Measurements from ENCODE around the gene P2RX6.

The P2RX6 gene

GRCh38 chr22:21012446-21013407 lies 2.2 kb upstream of the P2RX6 start:
- DNase-seq (ENCODE audit: low read depth) = no peak

DNA sequence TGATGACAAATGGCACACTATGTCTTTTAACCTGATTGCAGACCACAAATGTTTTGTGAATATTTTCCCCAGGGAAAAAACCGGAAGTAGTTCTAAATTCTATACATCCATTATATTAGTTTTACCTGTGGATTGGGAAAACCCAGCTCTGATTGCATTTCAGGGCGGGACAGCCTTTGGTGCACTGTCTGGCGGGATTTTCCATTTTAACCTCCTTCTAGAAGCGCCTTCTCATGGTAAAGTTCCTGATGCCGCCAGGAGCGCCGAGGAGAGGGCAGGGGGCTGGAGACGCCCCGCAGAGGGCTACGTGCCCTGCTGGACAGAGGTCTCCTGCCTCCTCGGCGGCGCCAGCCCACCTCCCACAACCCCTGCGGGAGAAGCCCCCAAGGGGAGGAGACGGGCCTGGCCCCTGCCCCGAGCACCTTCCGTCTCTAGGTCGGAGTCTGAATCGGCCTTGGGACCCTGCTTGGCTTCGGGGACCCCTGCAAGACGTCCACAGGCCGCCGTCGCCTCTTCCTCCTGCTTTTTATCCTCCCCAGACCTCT lies 1.2 kb upstream of the P2RX6 start:
- no peak for DNase-seq (ENCODE audit: low read depth)

GRCh38 chr22:21014202-21014725 lies 701 bp upstream of the P2RX6 start:
- DNase-seq (ENCODE audit: low read depth) = peak; percentile 79

GRCh38 chr22:21015466-21016006 lies 571 bp downstream of the P2RX6 start:
- no peak for DNase-seq (ENCODE audit: low read depth)

DNA sequence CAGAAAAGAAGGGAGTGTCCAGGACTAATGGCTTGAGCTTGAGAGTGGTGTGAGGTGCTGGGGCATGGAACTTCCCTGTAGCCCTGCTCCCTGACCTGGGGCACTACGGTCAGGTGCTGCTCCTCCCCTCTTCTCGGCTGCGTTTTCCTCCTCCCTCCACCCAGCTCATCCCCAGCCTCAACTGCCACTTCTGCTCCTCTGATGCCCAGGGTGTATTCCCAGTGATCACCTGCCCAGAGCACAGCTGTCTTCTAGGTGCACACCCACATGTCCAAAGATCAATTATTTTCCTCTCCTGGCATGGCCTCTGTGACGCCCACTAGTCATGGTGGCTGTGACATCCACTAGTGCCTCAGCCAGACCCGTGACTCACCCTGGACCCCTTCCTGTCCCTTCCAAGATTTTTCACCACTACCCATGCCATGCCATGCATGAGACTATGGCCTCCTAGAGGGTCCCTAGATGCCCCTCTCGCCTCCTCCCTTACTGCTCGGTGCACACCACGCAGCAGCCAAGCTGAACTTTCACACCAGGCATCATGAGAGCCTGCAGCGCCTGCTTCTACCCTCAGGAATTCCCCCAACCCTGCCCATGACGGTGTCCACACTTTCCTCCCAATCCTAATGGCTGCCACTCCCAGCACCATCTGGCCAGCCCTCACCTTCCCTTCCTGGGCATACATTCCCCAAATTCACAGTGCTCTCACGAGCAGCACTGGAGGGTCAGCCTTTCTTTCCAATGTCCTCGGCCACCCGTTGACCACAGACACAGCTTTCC lies 1.9 kb downstream of the P2RX6 start:
- DNase-seq (ENCODE audit: low read depth) = no peak

DNA sequence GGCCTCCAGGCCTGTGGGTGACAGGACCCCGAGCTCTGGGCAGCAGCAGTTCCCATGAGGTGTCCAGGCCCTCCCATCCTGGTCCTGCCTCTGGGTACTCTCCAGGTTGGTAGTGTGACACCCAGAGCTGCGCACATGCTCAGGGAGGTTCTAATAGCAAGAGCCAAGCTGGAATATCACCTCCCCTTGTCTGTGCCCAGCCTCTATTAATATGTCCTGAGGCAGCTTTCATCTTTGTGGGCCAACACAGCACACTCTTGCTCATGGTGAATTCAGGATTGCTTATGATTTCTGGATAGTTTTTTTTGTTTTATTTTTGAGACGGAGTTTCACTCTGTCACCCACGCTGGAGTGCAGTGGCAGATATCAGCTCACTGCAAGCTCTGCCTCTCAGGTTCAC lies 3.3 kb downstream of the P2RX6 start:
- no peak for DNase-seq (ENCODE audit: low read depth)

GRCh38 chr22:21020802-21021429 lies 6.0 kb downstream of the P2RX6 start:
- DNase-seq (ENCODE audit: low read depth) = no peak

DNA sequence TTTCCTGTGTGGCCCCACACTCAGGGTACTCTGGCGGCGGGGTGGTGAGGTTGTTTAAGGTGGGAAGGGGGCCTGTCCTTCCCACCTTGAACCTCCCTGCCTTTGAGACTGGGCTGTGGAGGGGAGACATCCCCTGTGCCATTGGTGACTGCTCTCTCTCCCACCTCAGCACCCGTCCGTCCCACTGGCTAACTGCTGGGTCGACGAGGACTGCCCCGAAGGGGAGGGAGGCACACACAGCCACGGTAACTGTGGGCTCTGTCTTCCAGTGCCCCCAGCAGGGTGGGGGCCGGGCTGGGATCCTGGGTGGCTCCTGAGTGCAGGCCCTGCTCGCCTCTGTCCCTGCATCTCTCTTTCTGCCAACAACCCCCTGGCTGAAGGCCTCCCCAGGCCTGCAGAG lies 7.5 kb downstream of the P2RX6 start:
- no peak for DNase-seq (ENCODE audit: low read depth)

- no peak for DNase-seq (ENCODE audit: low read depth)
Measured at GRCh38 chr22:21022955-21023614, 8.1 kb downstream of the P2RX6 start.

DNA sequence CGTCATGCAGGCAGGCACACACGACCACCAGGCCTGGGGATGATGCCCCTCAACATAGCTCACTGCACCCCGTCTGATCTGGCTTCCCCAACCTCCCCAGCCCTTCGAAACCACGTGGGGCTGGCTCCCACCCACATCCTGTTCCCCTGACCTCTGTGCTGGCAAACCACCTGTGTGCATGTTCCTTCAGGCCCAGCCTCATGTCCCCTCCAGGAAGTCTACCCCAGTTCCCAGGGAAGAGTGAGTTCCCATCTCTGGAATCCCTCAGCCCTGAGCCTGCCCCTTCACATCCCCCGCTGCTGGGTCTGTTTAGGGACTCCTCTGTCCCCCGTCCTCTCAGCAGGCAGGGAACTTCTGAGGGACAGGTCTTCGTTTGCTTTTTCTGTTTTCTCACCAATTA lies 10.3 kb downstream of the P2RX6 start:
- no peak for DNase-seq (ENCODE audit: low read depth)

DNA sequence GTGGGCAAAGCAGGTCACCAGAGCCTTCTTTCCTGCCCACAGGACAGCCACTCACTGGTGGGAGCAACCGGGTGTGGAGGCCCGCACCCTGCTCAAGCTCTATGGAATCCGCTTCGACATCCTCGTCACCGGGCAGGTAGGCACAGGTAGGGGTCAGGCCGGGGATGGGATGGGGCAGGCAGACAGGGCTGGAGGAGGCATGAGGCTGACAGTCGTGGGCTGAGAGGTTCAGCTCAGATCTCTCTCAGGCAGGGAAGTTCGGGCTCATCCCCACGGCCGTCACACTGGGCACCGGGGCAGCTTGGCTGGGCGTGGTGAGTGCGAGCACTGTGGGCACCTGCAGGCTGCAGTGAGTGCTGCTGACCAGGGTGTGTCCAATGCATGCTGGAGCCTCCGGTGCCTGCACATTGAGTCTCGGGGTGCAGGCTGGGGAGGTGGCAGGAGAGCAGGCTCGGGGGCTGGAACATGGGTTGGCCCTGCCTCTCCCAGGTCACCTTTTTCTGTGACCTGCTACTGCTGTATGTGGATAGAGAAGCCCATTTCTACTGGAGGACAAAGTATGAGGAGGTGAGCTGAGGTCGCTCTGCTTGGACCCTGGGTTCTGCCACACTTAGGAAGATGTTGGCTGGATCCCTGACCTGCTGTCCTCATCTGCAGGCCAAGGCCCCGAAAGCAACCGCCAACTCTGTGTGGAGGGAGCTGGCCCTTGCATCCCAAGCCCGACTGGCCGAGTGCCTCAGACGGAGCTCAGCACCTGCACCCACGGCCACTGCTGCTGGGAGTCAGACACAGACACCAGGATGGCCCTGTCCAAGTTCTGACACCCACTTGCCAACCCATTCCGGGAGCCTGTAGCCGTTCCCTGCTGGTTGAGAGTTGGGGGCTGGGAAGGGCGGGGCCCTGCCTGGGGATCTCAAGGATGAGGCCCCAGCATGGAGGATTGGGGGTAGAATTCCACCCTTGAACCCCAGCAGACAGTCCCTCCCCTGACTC lies 11.1 kb downstream of the P2RX6 start:
- no peak for DNase-seq (ENCODE audit: low read depth)

DNA sequence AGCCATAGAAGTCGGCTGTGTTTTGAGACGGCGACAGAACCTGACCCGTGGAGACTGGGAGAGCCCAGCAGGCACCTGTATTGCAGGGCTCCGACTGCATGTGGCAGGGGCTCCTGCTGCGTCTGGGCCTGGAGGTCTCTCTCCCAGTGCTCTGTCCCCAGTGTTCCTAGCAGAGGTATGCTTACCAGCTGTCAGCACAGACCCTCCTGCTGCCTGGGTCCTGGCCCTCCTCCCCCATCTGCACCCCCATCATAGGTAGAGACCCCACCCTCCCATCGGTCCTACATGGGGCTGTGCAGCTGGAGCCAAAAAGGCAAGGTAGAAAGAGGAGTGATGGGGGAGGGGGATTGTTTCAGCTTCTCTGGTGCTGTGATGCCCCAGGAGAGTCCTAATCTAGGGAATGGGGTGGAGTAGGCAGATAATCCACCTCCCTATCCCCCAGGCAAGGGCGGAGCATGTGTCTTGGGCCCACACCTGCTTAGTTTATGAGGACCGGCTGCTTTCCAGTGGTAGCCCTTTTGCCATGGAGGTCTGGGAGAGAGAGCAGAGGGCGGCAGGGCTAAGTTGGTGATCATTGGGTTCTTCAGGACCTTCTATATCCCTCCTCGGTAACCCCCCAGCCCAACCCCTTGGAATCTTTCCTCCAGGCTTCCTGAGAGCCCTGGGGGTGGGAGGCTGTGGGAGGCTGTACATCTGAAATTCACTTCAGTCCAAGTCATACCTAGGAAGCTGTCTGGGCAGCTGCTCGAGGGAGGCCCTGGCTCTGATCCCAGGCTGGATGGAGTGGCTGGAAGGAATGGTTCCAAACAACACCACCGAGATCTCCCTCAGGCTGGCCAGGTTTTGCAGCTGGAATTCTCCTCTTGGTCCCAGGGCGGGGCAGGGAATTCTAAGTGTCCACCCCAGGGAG lies 12.1 kb downstream of the P2RX6 start:
- DNase-seq (ENCODE audit: low read depth) = no peak

DNA sequence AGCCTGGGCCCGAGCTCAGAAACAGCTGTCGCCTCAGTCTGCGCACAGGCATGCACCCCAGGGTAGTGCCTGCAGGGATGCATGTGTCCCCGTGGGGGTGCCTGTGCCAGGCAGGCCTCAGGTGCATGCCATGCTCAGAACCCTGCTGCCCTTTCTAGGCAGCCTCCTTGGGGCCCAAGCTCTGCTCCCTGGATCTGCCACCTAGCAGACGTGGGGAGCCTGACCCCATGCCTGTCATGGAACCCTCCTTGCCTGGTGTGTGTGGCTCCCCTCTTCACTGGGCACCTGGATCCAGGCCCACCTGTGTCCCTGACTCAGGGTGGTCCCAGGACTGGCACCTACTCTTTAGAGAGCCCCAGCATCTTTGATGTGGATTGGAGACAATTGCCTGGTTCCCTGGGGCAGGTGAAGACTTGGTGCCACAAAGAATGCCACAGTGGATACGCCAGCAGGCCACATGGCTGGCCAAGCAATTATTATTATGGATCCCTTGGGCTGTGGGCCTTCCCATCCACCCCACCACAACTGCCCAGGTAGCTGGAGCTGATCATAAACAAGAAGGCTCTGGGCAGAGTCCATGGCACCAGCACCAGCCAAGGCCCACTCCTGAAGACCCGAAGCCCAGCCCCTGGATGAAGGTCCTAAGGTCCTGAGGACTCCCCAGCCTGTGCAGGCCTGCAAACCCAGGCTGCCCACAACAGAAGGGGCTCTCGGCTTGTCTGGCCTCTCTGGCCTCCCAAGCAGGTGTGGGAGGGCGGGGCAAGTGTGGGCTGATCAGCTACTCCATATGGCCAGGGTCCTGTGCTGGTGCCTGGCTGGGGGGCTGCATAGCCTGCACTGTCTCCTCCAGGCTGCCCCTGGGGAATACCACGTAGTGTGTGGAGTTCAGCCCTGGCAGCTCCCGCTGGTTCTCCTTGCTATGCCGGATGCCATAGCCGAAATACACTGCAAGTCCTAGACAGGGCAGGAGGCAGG lies 13.6 kb downstream of the P2RX6 start:
- no peak for DNase-seq (ENCODE audit: low read depth)

GRCh38 chr22:21029486-21030025 lies 14.6 kb downstream of the P2RX6 start:
- no peak for DNase-seq (ENCODE audit: low read depth)

GRCh38 chr22:21030032-21030431 lies 15.1 kb downstream of the P2RX6 start:
- DNase-seq (ENCODE audit: low read depth) = no peak

GRCh38 chr22:21030621-21031544 lies 15.9 kb downstream of the P2RX6 start:
- DNase-seq (ENCODE audit: low read depth) = no peak

Measured in T-helper 22 cell (primary cell).